Choroid plexus epithelial cell (primary cell): ENCODE measurements around the gene CLDN15.

Experiments
- DNase-seq: peaks from one replicate; pipeline ENCODE4 v3.0.0-alpha.2; 2010; ENCODE audit warnings: low read depth
- H3K4me3 ChIP-seq: 2 replicates; pipeline ENCODE4 v1.5.1; 2011; ENCODE audit warnings: low read depth, mild to moderate bottlenecking, control low read depth, low read length, moderate library complexity
- TF ChIP-seq, protein P1 (sequence below): conservative IDR thresholded peaks from 2 replicates; pipeline ENCODE4 v1.5.1; 2011; ENCODE audit warnings: low read depth, mild to moderate bottlenecking, control low read depth, inconsistent platforms, low read length, moderate library complexity

Gene CLDN15

GRCh38 chr7:101241443-101242349 is 4.1 kb upstream of the CLDN15 start:
- DNase-seq, result no peak
- H3K4me3 ChIP-seq, result no peak overlapping the region
- TF ChIP-seq, protein P1, sequence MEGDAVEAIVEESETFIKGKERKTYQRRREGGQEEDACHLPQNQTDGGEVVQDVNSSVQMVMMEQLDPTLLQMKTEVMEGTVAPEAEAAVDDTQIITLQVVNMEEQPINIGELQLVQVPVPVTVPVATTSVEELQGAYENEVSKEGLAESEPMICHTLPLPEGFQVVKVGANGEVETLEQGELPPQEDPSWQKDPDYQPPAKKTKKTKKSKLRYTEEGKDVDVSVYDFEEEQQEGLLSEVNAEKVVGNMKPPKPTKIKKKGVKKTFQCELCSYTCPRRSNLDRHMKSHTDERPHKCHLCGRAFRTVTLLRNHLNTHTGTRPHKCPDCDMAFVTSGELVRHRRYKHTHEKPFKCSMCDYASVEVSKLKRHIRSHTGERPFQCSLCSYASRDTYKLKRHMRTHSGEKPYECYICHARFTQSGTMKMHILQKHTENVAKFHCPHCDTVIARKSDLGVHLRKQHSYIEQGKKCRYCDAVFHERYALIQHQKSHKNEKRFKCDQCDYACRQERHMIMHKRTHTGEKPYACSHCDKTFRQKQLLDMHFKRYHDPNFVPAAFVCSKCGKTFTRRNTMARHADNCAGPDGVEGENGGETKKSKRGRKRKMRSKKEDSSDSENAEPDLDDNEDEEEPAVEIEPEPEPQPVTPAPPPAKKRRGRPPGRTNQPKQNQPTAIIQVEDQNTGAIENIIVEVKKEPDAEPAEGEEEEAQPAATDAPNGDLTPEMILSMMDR, result no peak

GRCh38 chr7:101241015-101241363 is 3.4 kb upstream of the CLDN15 start:
- H3K4me3 ChIP-seq, result no peak overlapping the region
- DNase-seq, result no peak
- TF ChIP-seq, protein P1, result no peak

DNA sequence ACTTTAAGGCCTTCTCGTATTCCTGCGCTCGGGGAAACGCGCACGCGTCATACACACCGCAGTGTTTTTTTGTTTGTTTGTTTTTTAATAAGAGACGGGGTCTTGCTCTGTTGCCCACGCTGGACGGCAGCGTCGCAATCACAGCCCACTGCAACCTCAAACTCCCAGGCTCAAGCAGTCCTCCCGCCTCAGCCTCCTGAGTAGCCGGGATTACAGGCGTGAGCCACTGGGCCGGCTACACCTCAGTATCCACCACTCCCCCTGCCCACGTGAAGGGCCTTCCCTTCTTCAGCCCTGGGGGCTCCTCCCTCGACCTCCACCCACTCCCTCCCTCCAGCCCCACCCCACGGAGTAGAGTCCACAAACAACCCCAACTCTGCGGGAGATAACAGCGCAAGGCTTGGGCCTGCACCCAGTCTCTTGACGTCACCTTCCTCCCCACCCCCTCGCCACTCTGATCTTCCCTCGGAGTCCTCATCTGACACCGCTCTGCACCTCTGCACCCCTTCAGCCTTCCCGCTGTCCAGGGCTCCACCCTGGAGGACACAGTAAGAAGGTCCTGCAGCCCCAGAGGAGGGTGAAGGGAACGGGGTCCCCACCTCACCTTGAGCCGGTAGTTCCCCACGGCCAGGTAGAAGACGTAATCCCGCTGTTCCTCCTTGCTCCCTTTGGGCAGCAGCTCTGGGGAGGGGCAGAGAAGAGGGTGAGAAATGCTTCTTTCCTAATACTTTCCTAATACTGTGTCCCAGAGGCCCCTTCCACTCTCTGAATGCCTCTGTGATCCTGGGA is 2.8 kb upstream of the CLDN15 start:
- no peak for DNase-seq
- no peak overlapping the region for H3K4me3 ChIP-seq
- TF ChIP-seq, protein P1, result no peak

DNA sequence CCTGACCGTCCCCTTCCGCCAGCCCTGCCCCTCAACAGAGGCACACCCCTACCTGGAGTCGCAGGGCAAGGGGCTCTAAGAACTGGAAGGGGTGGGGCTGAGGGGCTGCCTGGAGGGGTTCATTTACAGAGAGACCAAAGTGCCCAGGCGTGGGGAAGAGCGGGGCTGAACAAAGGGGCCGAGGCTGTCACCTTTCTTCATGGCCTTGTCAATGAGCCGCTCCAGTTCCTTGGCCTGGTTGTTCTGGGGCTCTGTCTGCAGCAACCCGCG is 2.3 kb upstream of the CLDN15 start:
- H3K4me3 ChIP-seq, result no peak overlapping the region
- TF ChIP-seq, protein P1, result no peak
- no peak for DNase-seq

- no peak for DNase-seq
- TF ChIP-seq, protein P1, result no peak
- H3K4me3 ChIP-seq, result no peak overlapping the region
Measured at GRCh38 chr7:101239191-101239950, 1.8 kb upstream of the CLDN15 start.

- H3K4me3 ChIP-seq, result no peak overlapping the region
- TF ChIP-seq, protein P1, result no peak
- DNase-seq, result no peak
Measured at GRCh38 chr7:101238226-101239182, 902 bp upstream of the CLDN15 start.
